ENCODE results near the gene SMIM23.

DNA sequence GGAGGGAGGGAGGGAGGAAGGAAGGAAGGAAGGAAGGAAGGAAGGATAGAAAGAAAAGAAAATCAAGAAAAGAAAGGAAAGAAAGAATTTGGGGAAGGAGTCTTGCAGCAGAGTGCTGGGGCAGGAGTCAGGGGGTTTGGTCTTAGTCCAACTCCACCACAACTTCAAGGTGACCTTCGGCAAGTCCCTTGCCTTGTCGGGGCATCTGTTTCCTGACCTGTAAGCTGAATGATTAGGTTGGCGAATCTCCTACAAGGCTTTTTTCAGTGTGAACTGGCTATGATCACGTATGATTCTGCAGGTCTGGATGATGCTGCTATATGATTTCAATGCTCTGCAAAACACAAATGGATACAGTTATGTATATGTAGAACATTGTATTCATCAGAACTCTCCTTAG is 20.1 kb downstream of the SMIM23 start:
- TF ChIP-seq, protein P1, sequence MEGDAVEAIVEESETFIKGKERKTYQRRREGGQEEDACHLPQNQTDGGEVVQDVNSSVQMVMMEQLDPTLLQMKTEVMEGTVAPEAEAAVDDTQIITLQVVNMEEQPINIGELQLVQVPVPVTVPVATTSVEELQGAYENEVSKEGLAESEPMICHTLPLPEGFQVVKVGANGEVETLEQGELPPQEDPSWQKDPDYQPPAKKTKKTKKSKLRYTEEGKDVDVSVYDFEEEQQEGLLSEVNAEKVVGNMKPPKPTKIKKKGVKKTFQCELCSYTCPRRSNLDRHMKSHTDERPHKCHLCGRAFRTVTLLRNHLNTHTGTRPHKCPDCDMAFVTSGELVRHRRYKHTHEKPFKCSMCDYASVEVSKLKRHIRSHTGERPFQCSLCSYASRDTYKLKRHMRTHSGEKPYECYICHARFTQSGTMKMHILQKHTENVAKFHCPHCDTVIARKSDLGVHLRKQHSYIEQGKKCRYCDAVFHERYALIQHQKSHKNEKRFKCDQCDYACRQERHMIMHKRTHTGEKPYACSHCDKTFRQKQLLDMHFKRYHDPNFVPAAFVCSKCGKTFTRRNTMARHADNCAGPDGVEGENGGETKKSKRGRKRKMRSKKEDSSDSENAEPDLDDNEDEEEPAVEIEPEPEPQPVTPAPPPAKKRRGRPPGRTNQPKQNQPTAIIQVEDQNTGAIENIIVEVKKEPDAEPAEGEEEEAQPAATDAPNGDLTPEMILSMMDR (IDR thresholded peaks at IDR 0.05) = no peak
- no peak for TF ChIP-seq POLR2A (IDR thresholded peaks at IDR 0.05)

Measured in body of pancreas (tissue), 4 donors.